ENCODE measurements around the gene SHKBP1. TPM values are rescaled to one million over a fixed set of nuclear protein-coding genes. Genes with fewer than 3 reads are reported as not detected.
"Not testable (repeated sequence)": the region's sequence is repeated elsewhere in the genome, so short reads cannot be mapped to it uniquely, and the experiment has no call there.

The SHKBP1 gene
- total RNA-seq, 1 donor, result 91.3 TPM

DNA sequence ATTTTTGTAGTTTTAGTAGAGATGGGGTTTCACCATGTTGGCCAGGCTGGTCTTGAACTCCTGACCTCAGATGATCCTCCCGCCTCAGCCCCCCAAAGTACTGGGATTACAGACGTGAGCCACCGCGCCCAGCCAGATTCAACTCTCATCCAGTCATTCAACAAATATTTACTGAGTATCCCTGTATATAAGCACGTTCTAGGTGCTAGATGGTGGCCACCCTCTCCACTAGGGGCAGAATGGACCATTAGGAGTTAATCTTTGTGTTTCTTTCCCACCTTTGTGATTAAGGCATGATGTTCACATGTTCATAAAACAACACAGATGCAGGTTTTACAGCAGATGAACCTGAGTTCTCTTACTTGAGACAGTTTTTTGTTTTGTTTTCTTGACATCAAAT, 7.3 kb downstream of the SHKBP1 start:
- DNase-seq (ENCODE audit: low read depth in 2 of 3, low spot score in 2 of 3), result no peak

GRCh38 chr19:40585241-40585981, 8.7 kb downstream of the SHKBP1 start:
- no peak for DNase-seq (ENCODE audit: low read depth in 2 of 3, low spot score in 2 of 3)

DNA sequence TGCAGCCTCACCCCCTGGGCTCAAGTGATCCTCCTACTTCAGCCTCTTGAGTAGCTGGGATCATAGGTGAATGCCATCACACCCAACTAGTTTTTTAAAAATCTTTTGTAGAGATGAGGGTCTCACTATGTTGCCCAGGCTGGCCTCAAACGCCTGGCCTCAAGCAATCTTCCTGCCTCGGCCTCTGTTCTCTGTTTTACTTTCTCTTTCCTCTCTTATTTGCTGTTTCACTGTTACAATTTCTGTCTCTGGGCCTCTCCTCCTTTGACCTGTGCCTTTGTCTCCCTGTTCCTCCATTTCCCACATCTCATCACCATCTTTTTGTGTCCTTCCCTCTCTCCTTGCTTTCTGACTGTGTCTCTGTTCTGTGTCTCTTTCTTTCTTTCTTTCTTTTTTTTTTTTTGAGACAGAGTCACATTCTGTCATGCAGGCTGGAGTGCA, 9.3 kb downstream of the SHKBP1 start:
- no peak for DNase-seq (ENCODE audit: low read depth in 2 of 3, low spot score in 2 of 3)

- DNase-seq (ENCODE audit: low read depth in 2 of 3, low spot score in 2 of 3), result no peak
These were observed 9.9 kb downstream of the SHKBP1 start for GRCh38 chr19:40586611-40587010.

- no peak for DNase-seq (ENCODE audit: low read depth in 2 of 3, low spot score in 2 of 3)
These were observed 11.6 kb downstream of the SHKBP1 start for GRCh38 chr19:40588110-40588854.

DNA sequence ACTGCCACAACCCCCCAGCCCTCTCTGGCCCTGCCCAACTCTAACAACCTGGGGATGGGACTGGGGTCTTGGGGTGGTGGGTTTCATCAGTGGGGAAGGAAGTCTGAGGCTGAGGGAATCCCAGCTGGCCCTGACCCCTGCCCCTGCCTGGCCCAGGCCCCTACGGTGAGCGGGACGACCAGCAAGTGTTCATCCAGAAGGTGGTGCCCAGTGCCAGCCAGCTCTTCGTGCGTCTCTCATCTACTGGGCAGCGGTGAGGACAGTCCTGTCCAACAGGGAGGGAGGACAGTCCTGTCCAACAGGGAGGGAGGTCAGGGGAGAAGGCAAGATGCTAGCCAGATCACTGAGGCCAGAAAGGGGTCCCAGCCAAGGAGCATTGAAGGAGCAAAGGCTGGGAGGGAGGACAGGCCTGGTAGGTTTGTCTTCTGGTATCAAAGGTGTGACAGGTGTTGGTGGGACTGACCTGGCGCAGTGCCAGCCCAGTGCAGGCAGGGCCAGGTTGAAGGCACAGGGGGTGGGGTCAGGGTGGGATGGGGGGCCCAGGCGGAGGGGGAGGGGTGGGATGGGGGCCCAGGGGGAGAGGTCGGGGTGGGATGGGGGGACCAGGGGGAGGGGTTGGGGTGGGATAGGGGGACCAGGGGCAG, 12.4 kb downstream of the SHKBP1 start:
- DNase-seq (ENCODE audit: low read depth in 2 of 3, low spot score in 2 of 3), result no peak

DNA sequence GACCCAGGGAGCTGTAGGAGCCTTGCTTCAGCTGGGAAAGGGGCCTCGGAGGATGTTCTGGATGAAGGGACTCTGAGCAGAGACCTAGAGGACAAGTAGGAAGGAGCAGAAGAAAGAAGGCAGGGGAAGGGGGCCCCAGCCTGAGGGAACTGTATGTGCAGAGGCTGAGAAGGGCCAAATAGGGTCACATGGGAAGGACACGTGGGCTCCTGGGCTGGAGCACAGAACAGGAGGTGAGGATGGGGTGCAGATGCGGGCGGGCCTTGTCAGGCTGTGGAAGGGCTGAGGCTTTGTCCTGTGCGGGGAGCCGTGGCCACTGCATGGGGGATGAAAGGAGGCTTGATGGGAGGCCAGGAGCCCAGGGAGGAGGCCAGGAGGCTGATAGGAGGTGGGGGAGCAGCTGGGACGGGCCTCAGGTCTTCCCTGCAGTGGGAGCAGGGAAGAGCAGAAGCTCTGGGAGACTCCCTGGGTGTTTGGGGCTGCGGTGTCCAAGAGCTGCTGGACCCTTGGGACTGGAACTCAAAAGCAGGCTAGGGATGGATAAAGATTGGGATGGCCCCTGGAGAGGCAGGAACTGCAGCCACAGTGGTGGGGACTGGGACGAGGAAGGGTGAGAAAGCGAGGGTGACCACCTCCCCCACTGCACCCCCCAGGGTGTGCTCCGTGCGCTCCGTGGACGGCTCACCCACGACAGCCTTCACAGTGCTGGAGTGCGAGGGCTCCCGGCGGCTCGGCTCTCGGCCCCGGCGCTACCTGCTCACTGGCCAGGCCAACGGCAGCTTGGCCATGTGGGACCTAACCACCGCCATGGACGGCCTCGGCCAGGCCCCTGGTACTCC, 13.1 kb downstream of the SHKBP1 start:
- DNase-seq (ENCODE audit: low read depth in 2 of 3, low spot score in 2 of 3), result no peak

DNA sequence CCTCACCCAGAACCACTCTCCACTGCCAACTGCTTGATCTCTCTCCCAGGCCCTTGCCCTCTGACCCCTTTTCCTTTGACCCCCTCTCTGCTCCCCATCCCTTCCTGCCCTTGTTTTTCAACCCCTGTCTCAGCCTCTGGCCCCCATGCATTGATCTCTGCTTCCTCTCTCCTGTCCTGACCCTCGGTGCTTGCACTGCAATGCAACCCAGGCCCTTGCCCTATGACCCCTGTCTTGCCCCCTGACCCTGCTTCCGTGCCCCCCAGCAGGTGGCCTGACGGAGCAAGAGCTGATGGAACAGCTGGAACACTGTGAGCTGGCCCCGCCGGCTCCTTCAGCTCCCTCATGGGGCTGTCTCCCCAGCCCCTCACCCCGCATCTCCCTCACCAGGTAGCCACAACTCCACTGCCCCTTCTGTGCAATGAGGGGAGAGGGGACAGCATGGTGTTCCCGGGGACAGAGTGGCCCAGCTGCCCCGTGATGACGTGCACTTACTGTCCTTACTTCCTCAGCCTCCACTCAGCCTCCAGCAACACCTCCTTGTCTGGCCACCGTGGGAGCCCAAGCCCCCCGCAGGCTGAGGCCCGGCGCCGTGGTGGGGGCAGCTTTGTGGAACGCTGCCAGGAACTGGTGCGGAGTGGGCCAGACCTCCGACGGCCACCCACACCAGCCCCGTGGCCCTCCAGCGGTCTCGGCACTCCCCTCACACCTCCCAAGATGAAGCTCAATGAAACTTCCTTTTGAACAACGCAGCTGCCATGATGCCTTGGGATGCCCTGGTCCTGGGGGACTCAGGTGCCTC, 14.0 kb downstream of the SHKBP1 start:
- DNase-seq (ENCODE audit: low read depth in 2 of 3, low spot score in 2 of 3), result no peak

DNA sequence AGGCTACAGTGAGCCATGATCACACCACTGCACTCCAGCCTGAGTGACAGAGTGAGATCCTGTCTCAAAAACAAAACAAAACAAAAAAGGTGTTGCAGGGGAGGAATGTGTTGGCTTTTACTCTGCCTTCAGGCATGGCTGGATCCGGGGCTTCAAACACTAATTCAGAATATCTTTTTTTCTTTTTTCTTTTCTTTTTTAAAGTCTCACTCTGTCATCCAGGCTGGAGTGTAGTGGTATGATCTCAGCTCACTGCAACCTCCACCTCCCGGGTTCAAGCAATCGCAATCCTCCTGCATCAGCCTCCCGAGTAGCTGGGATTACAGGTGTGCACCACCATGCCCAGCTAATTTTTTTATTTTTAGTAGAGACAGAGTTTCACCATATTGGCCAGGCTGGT, 15.1 kb downstream of the SHKBP1 start:
- DNase-seq (ENCODE audit: low read depth in 2 of 3, low spot score in 2 of 3), result not testable (repeated sequence)

GRCh38 chr19:40592170-40592569, 15.5 kb downstream of the SHKBP1 start:
- peak in 1 of 3 donors; percentile 68 for DNase-seq (ENCODE audit: low read depth in 2 of 3, low spot score in 2 of 3)

- DNase-seq (ENCODE audit: low read depth in 2 of 3, low spot score in 2 of 3), result no peak
These were observed 17.6 kb downstream of the SHKBP1 start for GRCh38 chr19:40594255-40594654.

DNA sequence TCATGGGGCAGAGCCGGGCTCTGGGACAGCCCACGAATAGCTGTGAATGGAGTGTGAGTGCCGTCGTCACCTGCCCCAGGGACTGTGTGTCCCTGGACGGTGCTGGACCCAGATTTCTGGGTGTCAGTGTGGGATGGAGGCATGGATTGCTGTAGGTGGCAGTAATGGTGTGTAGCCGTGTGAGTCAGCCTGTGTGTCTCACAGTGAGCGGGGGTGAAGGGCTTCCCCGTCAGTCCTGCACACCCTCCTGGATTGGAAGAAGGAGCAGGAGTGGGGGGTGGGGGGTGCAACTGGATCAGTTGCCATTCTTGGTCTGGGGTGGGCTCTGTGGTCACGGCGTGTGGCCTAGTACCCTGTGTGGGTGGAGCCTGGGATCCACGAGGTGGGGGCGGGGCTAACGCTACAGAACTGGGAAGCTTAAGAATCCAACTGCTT, 18.0 kb downstream of the SHKBP1 start:
- DNase-seq (ENCODE audit: low read depth in 2 of 3, low spot score in 2 of 3), result no peak

- DNase-seq (ENCODE audit: low read depth in 2 of 3, low spot score in 2 of 3), result no peak
These were observed 20.1 kb downstream of the SHKBP1 start for GRCh38 chr19:40596608-40597328.

GRCh38 chr19:40597329-40597838, 20.7 kb downstream of the SHKBP1 start:
- no peak for DNase-seq (ENCODE audit: low read depth in 2 of 3, low spot score in 2 of 3)

GRCh38 chr19:40598121-40598917, 21.6 kb downstream of the SHKBP1 start:
- DNase-seq (ENCODE audit: low read depth in 2 of 3, low spot score in 2 of 3), result peak in 2 of 3 donors; percentile 77 to 83

DNA sequence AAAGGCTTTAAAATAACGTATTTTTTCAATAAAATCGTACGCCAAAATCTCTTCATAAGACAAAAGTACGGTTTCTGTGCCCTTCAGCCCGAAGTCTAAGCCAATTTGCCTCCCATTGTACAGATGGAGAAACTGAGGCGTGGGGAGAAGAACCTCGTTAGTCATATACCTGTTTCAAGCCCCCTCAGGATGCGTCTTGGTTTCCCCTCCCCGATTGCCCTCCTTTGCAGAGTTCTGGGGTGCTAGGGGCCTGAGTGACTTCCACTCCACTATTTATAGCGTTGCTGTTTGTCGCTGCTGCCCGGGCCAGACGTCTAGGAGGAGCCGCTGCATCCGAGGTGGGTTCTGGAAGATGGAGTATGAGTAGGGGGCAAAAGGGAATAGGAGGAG, 22.2 kb downstream of the SHKBP1 start:
- DNase-seq (ENCODE audit: low read depth in 2 of 3, low spot score in 2 of 3), result no peak

- DNase-seq (ENCODE audit: low read depth in 2 of 3, low spot score in 2 of 3), result no peak
These were observed 22.7 kb downstream of the SHKBP1 start for GRCh38 chr19:40599331-40599901.

All from hematopoietic multipotent progenitor cell (in vitro differentiated cells).